ENCODE data around the gene SOX14.

The SOX14 gene

GRCh38 chr3:137769322-137770065 lies 5.4 kb downstream of the SOX14 start:
- Histone ChIP-seq H3K4me1 (ENCODE audit: control insufficient read depth, low read length) (no peaks in the 10 kb centered on the region), H3K9me2 (replicated peaks; ENCODE audit: control insufficient read depth, low read length) (no peaks in the 10 kb centered on the region), H3K4me2 (ENCODE audit: low read length) (no peak overlapping the region), H3K27me3 (ENCODE audit: control insufficient read depth, low read length) (peaks cover 10% of the 10 kb centered on the region; the same call in 1 of the 2 replicates), H4K20me1 (ENCODE audit: control insufficient read depth, insufficient read depth, low read depth, low read length) (no peaks in the 10 kb centered on the region), H3K9me3 (ENCODE audit: control insufficient read depth, insufficient read depth, low read length) (no peaks in the 10 kb centered on the region), H3K27ac (ENCODE audit: low read depth, low read length) (no peak overlapping the region), H3K4me3 (ENCODE audit: low read length) (no peak overlapping the region), H3F3A (ENCODE audit: control insufficient read depth, insufficient read depth) (no peaks in the 10 kb centered on the region), H3K79me2 (ENCODE audit: control insufficient read depth, low read length) (no peaks in the 10 kb centered on the region), H3K36me3 (ENCODE audit: control insufficient read depth, low read length) (no peaks in the 10 kb centered on the region)
- TF ChIP-seq EZH2phosphoT487 (IDR thresholded peaks at IDR 0.05; ENCODE audit: borderline replicate concordance, low read length) (no peak), CTCF (IDR thresholded peaks at IDR 0.05; ENCODE audit: low read depth, low read length, poor library complexity, severe bottlenecking) (no peak)

- H3K9me3 ChIP-seq (ENCODE audit: control insufficient read depth, insufficient read depth, low read length) = no peaks in the 10 kb centered on the region
- no peaks in the 10 kb centered on the region for H3F3A ChIP-seq (ENCODE audit: control insufficient read depth, insufficient read depth)
- no peaks in the 10 kb centered on the region for H4K20me1 ChIP-seq (ENCODE audit: control insufficient read depth, insufficient read depth, low read depth, low read length)
- no peak overlapping the region for H3K27ac ChIP-seq (ENCODE audit: low read depth, low read length)
- no peak overlapping the region for H3K4me3 ChIP-seq (ENCODE audit: low read length)
- no peak overlapping the region for H3K4me2 ChIP-seq (ENCODE audit: low read length)
- H3K9me2 ChIP-seq (replicated peaks; ENCODE audit: control insufficient read depth, low read length) = no peaks in the 10 kb centered on the region
- peaks cover 13% of the 10 kb centered on the region; the same call in 1 of the 2 replicates for H3K27me3 ChIP-seq (ENCODE audit: control insufficient read depth, low read length)
- no peaks in the 10 kb centered on the region for H3K4me1 ChIP-seq (ENCODE audit: control insufficient read depth, low read length)
- H3K36me3 ChIP-seq (ENCODE audit: control insufficient read depth, low read length) = no peaks in the 10 kb centered on the region
- TF ChIP-seq CTCF (IDR thresholded peaks at IDR 0.05; ENCODE audit: low read depth, low read length, poor library complexity, severe bottlenecking) (no peak), EZH2phosphoT487 (IDR thresholded peaks at IDR 0.05; ENCODE audit: borderline replicate concordance, low read length) (no peak)
- no peaks in the 10 kb centered on the region for H3K79me2 ChIP-seq (ENCODE audit: control insufficient read depth, low read length)
These were observed 6.1 kb downstream of the SOX14 start for GRCh38 chr3:137770066-137770834.

GRCh38 chr3:137770835-137771399 lies 6.8 kb downstream of the SOX14 start:
- Histone ChIP-seq H3K9me2 (replicated peaks; ENCODE audit: control insufficient read depth, low read length) (no peaks in the 10 kb centered on the region), H3F3A (ENCODE audit: control insufficient read depth, insufficient read depth) (no peaks in the 10 kb centered on the region), H3K9me3 (ENCODE audit: control insufficient read depth, insufficient read depth, low read length) (no peaks in the 10 kb centered on the region), H3K4me1 (ENCODE audit: control insufficient read depth, low read length) (no peaks in the 10 kb centered on the region), H4K20me1 (ENCODE audit: control insufficient read depth, insufficient read depth, low read depth, low read length) (no peaks in the 10 kb centered on the region), H3K36me3 (ENCODE audit: control insufficient read depth, low read length) (no peaks in the 10 kb centered on the region), H3K4me2 (ENCODE audit: low read length) (no peak overlapping the region), H3K4me3 (ENCODE audit: low read length) (no peak overlapping the region), H3K27me3 (ENCODE audit: control insufficient read depth, low read length) (peaks cover 12% of the 10 kb centered on the region; the same call in 1 of the 2 replicates), H3K79me2 (ENCODE audit: control insufficient read depth, low read length) (no peaks in the 10 kb centered on the region), H3K27ac (ENCODE audit: low read depth, low read length) (no peak overlapping the region)
- TF ChIP-seq CTCF (IDR thresholded peaks at IDR 0.05; ENCODE audit: low read depth, low read length, poor library complexity, severe bottlenecking) (no peak), EZH2phosphoT487 (IDR thresholded peaks at IDR 0.05; ENCODE audit: borderline replicate concordance, low read length) (no peak)

Data from DOHH2 (cell line).